Liver (tissue), 9 donors: ENCODE data around the gene ABCA8. TPM values are rescaled to one million over a fixed set of nuclear protein-coding genes. Genes with fewer than 3 reads are reported as not detected.

Experiments used
- DNase-seq: peaks from one replicate; pipeline ENCODE4 v3.0.0-alpha.2; 2017; ENCODE audit warnings: low spot score
- H3K27ac ChIP-seq, 2 donors: one replicate each; pipeline ENCODE4 v1.7.0; 2013; ENCODE audit warnings: inconsistent platforms in 2 of 2, low read length in 2 of 2, control low read depth in 1 of 2, low read depth in 1 of 2, mild to moderate bottlenecking in 1 of 2
- H3K27me3 ChIP-seq, 4 donors: one replicate each; pipeline versions ENCODE4 v1.6.1 to v1.7.0; 2013; ENCODE audit warnings: low read length in 3 of 4, inconsistent platforms in 1 of 4, mild to moderate bottlenecking in 1 of 4, moderate library complexity in 1 of 4; ENCODE audit not compliant: control insufficient read depth in 4 of 4, insufficient read depth in 4 of 4
- H3K36me3 ChIP-seq, 4 donors: one replicate each; pipeline versions ENCODE4 v1.6.1 to v1.7.0; 2013; ENCODE audit warnings: low read length in 3 of 4, mild to moderate bottlenecking in 3 of 4, low read depth in 1 of 4, moderate library complexity in 1 of 4; ENCODE audit not compliant: control insufficient read depth in 4 of 4, insufficient read depth in 3 of 4
- H3K4me1 ChIP-seq, 4 donors: one replicate each; pipeline versions ENCODE4 v1.6.1 to v1.7.0; 2013; ENCODE audit warnings: low read length in 3 of 4, mild to moderate bottlenecking in 3 of 4, moderate library complexity in 1 of 4; ENCODE audit not compliant: control insufficient read depth in 4 of 4, insufficient read depth in 4 of 4
- H3K4me3 ChIP-seq, 3 donors: one replicate each; pipeline versions ENCODE4 v1.6.1 to v1.7.0; 2013; ENCODE audit warnings: low read length in 3 of 3, control low read depth in 1 of 3, low read depth in 1 of 3, mild to moderate bottlenecking in 1 of 3
- H3K9ac ChIP-seq, 2 donors: one replicate each; pipeline ENCODE4 v1.7.0; 2013; ENCODE audit warnings: low read length in 2 of 2, mild to moderate bottlenecking in 2 of 2, moderate library complexity in 2 of 2, control low read depth in 1 of 2, low read depth in 1 of 2
- H3K9me3 ChIP-seq, 4 donors: one replicate each; pipeline versions ENCODE4 v1.6.1 to v1.7.0; 2013; ENCODE audit warnings: low read length in 3 of 4; ENCODE audit not compliant: control insufficient read depth in 4 of 4
- ATF3 ChIP-seq: IDR thresholded peaks from 2 replicates; pipeline ENCODE4 v1.6.1; 2016; ENCODE audit warnings: antibody characterized with exemption
- CTCF ChIP-seq: fragments of 150-350 bp; IDR thresholded peaks from 2 replicates; pipeline ENCODE4 v1.5.1; 2017; ENCODE audit warnings: improper control_type of control experiment, low read depth, low read length; ENCODE audit not compliant: missing input control
- FOXA1 ChIP-seq: IDR thresholded peaks from 2 replicates; pipeline ENCODE4 v1.6.1; 2016; ENCODE audit warnings: antibody characterized with exemption
- FOXA2 ChIP-seq: IDR thresholded peaks from 2 replicates; pipeline ENCODE4 v1.6.1; 2016; ENCODE audit warnings: antibody characterized with exemption
- GABPA ChIP-seq, 2 donors: IDR thresholded peaks in 1 of 2; conservative IDR thresholded peaks in 1 of 2; 2 replicates each; pipeline ENCODE4 v1.6.1; 2016; ENCODE audit warnings: antibody characterized with exemption in 2 of 2, mild to moderate bottlenecking in 1 of 2, moderate library complexity in 1 of 2
- JUND ChIP-seq, 2 donors: IDR thresholded peaks; 2 replicates each; pipeline ENCODE4 v1.6.1; 2016; ENCODE audit warnings: antibody characterized with exemption in 2 of 2
- MAX ChIP-seq: IDR thresholded peaks from 2 replicates; pipeline ENCODE4 v1.6.1; 2016; ENCODE audit warnings: antibody characterized with exemption
- RAD21 ChIP-seq, 2 donors: IDR thresholded peaks; 2 replicates each; pipeline ENCODE4 v1.6.1; 2016; ENCODE audit warnings: antibody characterized with exemption in 2 of 2, mild to moderate bottlenecking in 2 of 2
- RXRA ChIP-seq, 2 donors: IDR thresholded peaks; 2 replicates each; pipeline ENCODE4 v1.6.1; 2017 to 2018; ENCODE audit warnings: antibody characterized with exemption in 2 of 2, mild to moderate bottlenecking in 1 of 2
- SP1 ChIP-seq: IDR thresholded peaks from 2 replicates; pipeline ENCODE4 v1.6.1; 2018; ENCODE audit warnings: antibody characterized with exemption, mild to moderate bottlenecking
- TAF1 ChIP-seq: conservative IDR thresholded peaks from 2 replicates; pipeline ENCODE4 v1.6.1; 2016; ENCODE audit warnings: antibody characterized with exemption, mild to moderate bottlenecking
- YY1 ChIP-seq: IDR thresholded peaks from 2 replicates; pipeline ENCODE4 v1.6.1; 2016; ENCODE audit warnings: antibody characterized with exemption, mild to moderate bottlenecking
- ZBTB33 ChIP-seq: IDR thresholded peaks from 2 replicates; pipeline ENCODE4 v1.6.1; 2016; ENCODE audit warnings: antibody characterized with exemption
- WGBS: extraction: QIAGEN DNeasy Blood & Tissue Kit; methylation state at CpG from one replicate; pipeline ENCODE4 v1.1.7; 2013; 5-methylcytosine and 5-hydroxymethylcytosine counted together
- polyA plus RNA-seq, 2 donors: library from polyadenylated mRNA; stranded (reverse) in 1 of 2; unstranded in 1 of 2; fragments of 200-250 nt in 1 of 2; fragments of >200 nt in 1 of 2; fragmentation: Nextera tagmentation in 1 of 2; extraction: Ambion mirVana in 1 of 2; gene quantifications; one replicate each; pipeline versions ENCODE4 v1.2.1 to v1.2.3, GENCODE V29; 2013 to 2015
- total RNA-seq, 2 donors: library from RNA; depleted of rRNA; stranded (reverse); fragments of >200 nt; gene quantifications; one replicate each; pipeline ENCODE4 v1.2.3, GENCODE V29; 2014
- donor health status: healthy.
- donor health status: healthy.
- donor health status: healthy.
- donor health status: healthy.
- donor health status: healthy.

ABCA8 gene
- total and polyA plus RNA-seq, 4 donors, result 9.3 to 72.2 (median 14.0) TPM

GRCh38 chr17:68854452-68854851 is 100.7 kb downstream of the ABCA8 start:
- Histone ChIP-seq H3K36me3 (no peaks in the 10 kb centered on the region), H3K27me3 (no peaks in the 10 kb centered on the region), H3K27ac (no peak overlapping the region), H3K9me3 (peaks cover 0 to 2% (median 0%) of the 10 kb centered on the region in 4 donors), H3K4me1 (no peaks in the 10 kb centered on the region), H3K4me3 (no peak overlapping the region), H3K9ac (no peak overlapping the region)
- no peak for DNase-seq
- 91% methylated on average over 1 of the region's 1 CpG for WGBS
- TF ChIP-seq MAX, result no peak
- no peak for TF ChIP-seq TAF1
- TF ChIP-seq ATF3, result no peak
- TF ChIP-seq SP1, result no peak
- no peak for TF ChIP-seq FOXA2
- TF ChIP-seq CTCF, result no peak
- no peak for TF ChIP-seq JUND (IDR thresholded peaks at IDR 0.05)
- TF ChIP-seq YY1, result no peak
- no peak for TF ChIP-seq RAD21 (IDR thresholded peaks at IDR 0.05)
- no peak for TF ChIP-seq GABPA (IDR thresholded peaks at IDR 0.05 in 1 of 2, conservative IDR thresholded peaks at IDR 0.05 in 1 of 2)
- TF ChIP-seq ZBTB33, result no peak

GRCh38 chr17:68853439-68853838 is 101.8 kb downstream of the ABCA8 start:
- Histone ChIP-seq H3K9me3 (no peaks in the 10 kb centered on the region), H3K4me1 (no peaks in the 10 kb centered on the region), H3K27ac (no peak overlapping the region), H3K36me3 (no peaks in the 10 kb centered on the region), H3K27me3 (no peaks in the 10 kb centered on the region), H3K4me3 (no peak overlapping the region), H3K9ac (no peak overlapping the region)
- no peak for TF ChIP-seq RAD21 (IDR thresholded peaks at IDR 0.05)
- DNase-seq, result no peak
- WGBS, result 88% methylated on average over 4 of the region's 4 CpGs

- 87% methylated on average over 5 of the region's 5 CpGs for WGBS
- TF ChIP-seq YY1, result no peak
- TF ChIP-seq RXRA (IDR thresholded peaks at IDR 0.05), result no peak
- TF ChIP-seq FOXA1, result no peak
- no peak for TF ChIP-seq ATF3
These were observed 102.2 kb downstream of the ABCA8 start for GRCh38 chr17:68853036-68853435.

More at GRCh38 chr17:68853036-68853435, 102.2 kb downstream of the ABCA8 start:
- no peak for DNase-seq
- Histone ChIP-seq H3K9ac (no peak overlapping the region), H3K4me1 (no peaks in the 10 kb centered on the region), H3K27me3 (no peaks in the 10 kb centered on the region), H3K9me3 (no peaks in the 10 kb centered on the region), H3K36me3 (no peaks in the 10 kb centered on the region), H3K4me3 (no peak overlapping the region), H3K27ac (no peak overlapping the region)
